Tongue (tissue), 2 donors: ENCODE measurements around the gene BTN1A1. TPM values are rescaled to one million over a fixed set of nuclear protein-coding genes. Genes with fewer than 3 reads are reported as not detected.
A peak's percentile ranks its signal among the peaks of the same experiment; 100 is the strongest.
"Not testable (repeated sequence)": the region's sequence is repeated elsewhere in the genome, so short reads cannot be mapped to it uniquely, and the experiment has no call there.

Experiments used
- DNase-seq: peaks from one replicate; pipeline ENCODE4 v3.0.0-alpha.2; 2015
- total RNA-seq: library from RNA; depleted of rRNA; stranded (reverse); fragments of >200 nt; gene quantifications from one replicate; pipeline ENCODE4 v1.2.3, GENCODE V29; 2014

Gene BTN1A1
- total RNA-seq, 1 donor from 2014 or later = not detected

GRCh38 chr6:26537846-26538571 lies 37.9 kb downstream of the BTN1A1 start, which contains the start of gene HMGN4:
TSS of gene HMGN4 (plus strand) at chr6:26538366. CDS start at chr6:26545207, 6,841 bp downstream.
- DNase-seq = peak; percentile 97

DNA sequence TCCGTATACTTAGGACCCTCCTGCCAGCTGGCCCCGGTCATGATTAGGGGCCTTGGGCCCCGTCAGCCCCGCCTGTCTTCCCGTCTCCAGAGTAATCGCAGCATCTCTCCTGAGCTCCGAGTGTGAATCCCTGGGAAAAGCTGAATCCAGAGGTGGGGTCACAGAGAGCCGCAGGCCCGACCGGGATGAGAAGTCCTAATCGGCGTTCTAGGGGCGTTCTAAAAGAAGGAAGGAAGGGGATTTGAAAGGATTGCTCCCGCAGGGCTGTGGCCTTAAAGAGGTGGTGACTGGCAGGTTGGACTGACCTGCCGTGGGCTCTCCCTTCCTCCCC lies 38.4 kb downstream of the BTN1A1 start:
- no peak for DNase-seq

- DNase-seq = no peak
Observed at GRCh38 chr6:26539071-26539615, 39.0 kb downstream of the BTN1A1 start.

- DNase-seq = no peak
Observed at GRCh38 chr6:26541579-26541978, 41.5 kb downstream of the BTN1A1 start.

DNA sequence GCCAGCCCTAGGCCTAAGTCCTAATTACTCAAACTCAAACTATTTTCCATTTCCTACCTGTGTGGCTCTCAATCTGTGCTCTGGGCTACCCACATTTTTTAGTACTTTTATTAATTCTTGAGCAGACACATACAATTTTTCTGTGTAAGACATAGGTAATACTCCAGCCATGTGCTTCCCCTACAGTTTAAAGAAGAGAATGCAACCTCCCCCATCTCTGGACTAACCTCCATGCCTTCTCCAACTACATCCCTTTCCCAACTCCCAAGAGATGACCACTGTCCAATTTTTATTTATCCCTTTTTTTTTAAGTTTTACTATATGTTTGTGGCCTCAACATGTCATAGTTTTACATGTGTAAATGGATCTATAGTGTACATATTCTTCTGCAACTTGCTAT lies 43.9 kb downstream of the BTN1A1 start:
- no peak for DNase-seq

DNA sequence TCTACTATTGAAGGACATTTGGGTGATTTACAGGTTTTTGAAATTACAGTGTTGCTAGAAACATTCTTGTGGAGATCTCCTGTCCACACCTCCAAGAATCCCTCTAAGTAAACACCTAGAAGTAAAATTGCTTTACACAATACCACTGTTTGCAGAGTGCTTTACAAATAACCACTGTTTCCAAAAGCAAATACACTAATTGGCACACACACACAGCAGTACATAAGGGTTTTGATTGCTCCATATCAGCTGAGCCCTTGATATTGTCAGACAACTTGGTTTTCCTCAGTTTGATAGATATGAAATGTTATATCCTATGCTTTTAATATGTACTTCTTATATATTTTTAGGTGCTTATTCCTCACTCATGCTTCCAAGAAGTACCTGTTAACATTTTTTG lies 44.4 kb downstream of the BTN1A1 start:
- no peak for DNase-seq

DNA sequence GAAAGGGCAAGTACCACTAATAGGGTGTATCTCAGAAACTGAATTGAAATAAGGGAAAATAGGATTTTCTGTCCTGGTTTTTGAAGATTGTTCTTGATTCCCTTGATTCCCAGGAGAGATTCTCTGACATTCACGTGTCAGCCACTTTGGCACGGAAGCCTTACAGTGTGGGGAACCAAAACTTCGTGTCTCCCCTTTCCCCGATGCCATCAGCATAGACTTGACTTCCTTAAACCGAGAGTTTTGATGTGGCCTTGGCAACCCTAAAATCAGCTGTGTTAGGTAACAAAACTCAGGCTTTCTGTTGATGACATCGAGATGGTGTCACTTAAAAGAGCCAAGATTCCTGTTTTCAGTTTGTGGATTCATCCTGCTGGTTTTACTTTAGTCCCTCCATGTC lies 45.5 kb downstream of the BTN1A1 start:
- no peak for DNase-seq

- not testable (repeated sequence) for DNase-seq
Observed at GRCh38 chr6:26547363-26547762, 47.3 kb downstream of the BTN1A1 start.

- DNase-seq = peak; percentile 76
Observed at GRCh38 chr6:26550250-26550993, 50.3 kb downstream of the BTN1A1 start.

- DNase-seq = no peak
Observed at GRCh38 chr6:26552205-26552604, 52.1 kb downstream of the BTN1A1 start.

DNA sequence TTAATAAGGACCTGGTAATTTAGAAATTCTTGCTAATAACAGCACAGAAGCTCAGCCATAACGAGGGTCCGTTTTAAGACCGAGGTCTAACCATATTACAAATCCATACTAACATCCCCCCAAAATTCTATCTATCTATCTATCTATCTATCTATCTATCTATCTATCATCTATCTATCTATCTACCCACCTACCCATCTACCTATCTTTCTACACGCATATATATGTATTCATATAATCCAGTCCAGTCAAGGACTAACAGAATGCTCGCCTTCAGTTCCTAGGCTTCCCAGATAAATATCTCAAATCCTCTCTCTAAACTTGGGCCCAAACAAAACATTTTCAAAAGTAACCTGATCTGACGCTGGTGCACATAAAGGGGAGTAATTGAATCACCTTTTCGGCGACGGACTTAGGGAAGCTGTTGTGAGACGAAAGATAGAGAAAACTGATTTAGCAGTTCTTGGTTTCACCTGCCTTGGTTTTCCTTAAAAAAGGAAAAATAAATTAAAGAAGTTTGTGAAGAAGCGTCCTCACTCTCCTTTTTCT lies 52.6 kb downstream of the BTN1A1 start:
- DNase-seq = no peak

- DNase-seq = peak; percentile 92
Observed at GRCh38 chr6:26553264-26553634, 53.1 kb downstream of the BTN1A1 start.

GRCh38 chr6:26553635-26554446 lies 53.7 kb downstream of the BTN1A1 start:
- DNase-seq = peak; percentile 96

- no peak for DNase-seq
Observed at GRCh38 chr6:26554447-26554696, 54.3 kb downstream of the BTN1A1 start.

GRCh38 chr6:26554697-26555504 lies 54.8 kb downstream of the BTN1A1 start:
- DNase-seq = peak; percentile 75

GRCh38 chr6:26555505-26556262 lies 55.6 kb downstream of the BTN1A1 start:
- no peak for DNase-seq

- DNase-seq = peak; percentile 83
Observed at GRCh38 chr6:26556263-26557070, 56.4 kb downstream of the BTN1A1 start.
